ENCODE measurements around the gene SDK1.

The SDK1 gene

GRCh38 chr7:3606436-3606835, 305.4 kb downstream of the SDK1 start:
- TF ChIP-seq CTCF (IDR thresholded peaks at IDR 0.05; ENCODE audit: low read depth, low read length): no peak
- H3K4me3 ChIP-seq (ENCODE audit: low read depth, low read length): no peak overlapping the region

DNA sequence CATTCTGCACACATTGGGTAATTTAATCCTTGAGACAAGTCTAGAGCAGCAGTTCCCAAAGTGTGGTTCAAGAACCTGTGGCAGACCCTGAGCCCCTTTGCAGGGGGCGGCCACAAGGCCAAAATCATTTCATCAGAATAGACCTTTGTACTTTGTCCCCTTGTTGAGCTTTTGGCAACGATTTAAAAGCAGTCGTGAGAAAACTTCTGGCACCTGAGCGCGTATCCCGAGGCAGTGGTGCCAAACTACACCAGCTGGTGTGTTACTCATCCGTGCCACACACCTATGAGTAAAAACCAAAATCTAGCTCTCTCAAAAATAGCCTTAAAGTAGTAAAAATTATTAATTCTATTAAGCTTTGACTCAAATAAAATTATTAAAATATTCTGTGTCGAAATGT, 306.8 kb downstream of the SDK1 start:
- no peak overlapping the region for H3K4me3 ChIP-seq (ENCODE audit: low read depth, low read length)
- TF ChIP-seq CTCF (IDR thresholded peaks at IDR 0.05; ENCODE audit: low read depth, low read length): no peak

GRCh38 chr7:3616306-3616705, 315.3 kb downstream of the SDK1 start:
- no peak for TF ChIP-seq CTCF (IDR thresholded peaks at IDR 0.05; ENCODE audit: low read depth, low read length)
- no peak overlapping the region for H3K4me3 ChIP-seq (ENCODE audit: low read depth, low read length)

DNA sequence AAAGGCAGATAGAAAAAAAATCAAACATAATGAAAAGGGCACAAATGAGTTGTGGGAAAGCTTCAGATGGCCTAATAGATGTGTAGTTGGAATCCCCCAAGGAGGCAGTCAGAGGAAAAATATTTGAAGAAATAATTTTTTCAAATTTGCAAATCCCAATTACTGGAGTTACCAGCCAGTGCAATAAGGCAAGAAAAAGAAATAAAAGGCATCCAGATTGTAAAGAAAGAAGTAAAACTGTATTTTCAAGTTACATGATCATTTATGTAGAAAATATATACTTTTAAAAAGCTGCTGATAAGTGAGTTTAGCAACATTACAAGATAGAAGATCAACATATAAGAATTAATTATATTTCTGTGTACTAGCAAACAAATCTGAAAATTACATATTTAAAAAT, 329.0 kb downstream of the SDK1 start:
- no peak for TF ChIP-seq CTCF (IDR thresholded peaks at IDR 0.05; ENCODE audit: low read depth, low read length)
- no peak overlapping the region for H3K4me3 ChIP-seq (ENCODE audit: low read depth, low read length)

DNA sequence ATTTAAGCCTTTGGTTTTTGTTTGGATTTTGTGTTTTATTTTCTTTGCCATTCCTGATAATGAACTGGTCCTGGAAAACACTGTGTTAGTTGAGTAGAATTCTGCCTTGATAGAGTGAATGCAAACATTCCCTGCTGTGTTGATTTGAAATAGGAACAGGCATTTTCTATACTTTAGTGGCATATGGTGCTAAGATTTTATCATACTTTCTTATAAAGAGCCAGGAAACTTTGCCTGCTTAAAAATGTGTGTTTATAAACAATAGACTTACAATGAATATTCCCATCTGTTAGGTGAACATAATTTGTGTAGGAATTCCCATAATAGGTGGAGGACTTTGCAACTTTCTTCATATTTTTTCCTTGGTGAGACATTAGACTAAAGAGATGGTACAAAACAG, 333.3 kb downstream of the SDK1 start:
- TF ChIP-seq CTCF (IDR thresholded peaks at IDR 0.05; ENCODE audit: low read depth, low read length): no peak
- no peak overlapping the region for H3K4me3 ChIP-seq (ENCODE audit: low read depth, low read length)

- no peak overlapping the region for H3K4me3 ChIP-seq (ENCODE audit: low read depth, low read length)
- no peak for TF ChIP-seq CTCF (IDR thresholded peaks at IDR 0.05; ENCODE audit: low read depth, low read length)
These were observed 335.2 kb downstream of the SDK1 start for GRCh38 chr7:3636131-3636860.

GRCh38 chr7:3639253-3639652, 338.2 kb downstream of the SDK1 start:
- no peak overlapping the region for H3K4me3 ChIP-seq (ENCODE audit: low read depth, low read length)
- no peak for TF ChIP-seq CTCF (IDR thresholded peaks at IDR 0.05; ENCODE audit: low read depth, low read length)

Data from WI38 (cell line).